Ramos (cell line): ENCODE results near the gene CYP19A1.
"Not testable (repeated sequence)": the region's sequence is repeated elsewhere in the genome, so short reads cannot be mapped to it uniquely, and the experiment has no call there.

ENCODE experiments used
- in situ Hi-C: fragments of 300-500 bp; cut with MboI; formaldehyde crosslinking; loops from one replicate; pipeline ENCODE4 v1.14.3; 2022; ENCODE audit warnings: low sequenced_read_pairs; ENCODE audit not compliant: unreplicated experiment

CYP19A1 gene

DNA sequence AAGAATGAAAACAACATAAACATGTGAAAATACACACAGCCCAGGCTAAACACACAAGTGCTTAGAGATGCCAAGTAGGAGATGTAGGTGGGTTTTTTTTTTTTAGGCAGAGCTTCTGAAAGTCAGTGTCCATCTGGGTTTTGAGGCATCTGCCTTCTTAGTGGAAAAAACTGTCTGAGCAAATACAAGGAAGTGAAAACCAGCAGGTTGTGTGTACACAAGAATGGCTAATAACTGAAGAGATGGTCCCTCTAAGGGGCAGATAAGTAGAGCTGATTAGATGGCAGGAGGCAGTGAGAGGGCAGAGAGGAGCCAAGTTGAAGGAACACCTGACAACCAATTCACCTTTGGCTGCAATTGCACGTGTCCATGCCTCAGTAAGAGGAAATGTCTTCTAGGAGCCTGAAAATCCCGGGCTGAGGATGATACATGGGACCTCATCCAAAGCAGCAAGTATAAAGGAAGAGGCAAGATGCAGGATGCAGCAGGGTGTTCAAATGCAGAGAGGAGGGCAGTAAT lies 34.9 kb downstream of the CYP19A1 start:
- in situ Hi-C loops = no loop called here

DNA sequence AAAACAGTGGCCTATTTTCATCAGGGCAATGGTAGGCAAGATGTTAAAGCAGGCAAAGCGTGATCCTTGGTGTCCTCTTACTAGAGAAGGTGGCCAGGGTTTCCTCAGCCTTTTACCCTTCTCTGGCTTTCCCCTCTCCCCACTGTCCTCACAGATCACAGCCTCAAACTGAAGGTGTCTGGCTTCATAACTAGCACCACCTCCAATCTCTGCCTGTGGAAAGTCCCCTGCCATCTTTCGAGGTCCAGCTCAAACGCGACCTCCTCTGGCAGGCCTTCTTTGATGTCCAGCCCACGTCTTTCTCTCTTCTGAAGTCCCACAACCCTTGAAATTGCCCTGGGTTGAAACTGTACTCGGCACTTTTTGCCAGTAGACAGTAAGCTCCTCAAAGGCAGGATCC lies 35.9 kb downstream of the CYP19A1 start:
- in situ Hi-C loops = no loop called here

DNA sequence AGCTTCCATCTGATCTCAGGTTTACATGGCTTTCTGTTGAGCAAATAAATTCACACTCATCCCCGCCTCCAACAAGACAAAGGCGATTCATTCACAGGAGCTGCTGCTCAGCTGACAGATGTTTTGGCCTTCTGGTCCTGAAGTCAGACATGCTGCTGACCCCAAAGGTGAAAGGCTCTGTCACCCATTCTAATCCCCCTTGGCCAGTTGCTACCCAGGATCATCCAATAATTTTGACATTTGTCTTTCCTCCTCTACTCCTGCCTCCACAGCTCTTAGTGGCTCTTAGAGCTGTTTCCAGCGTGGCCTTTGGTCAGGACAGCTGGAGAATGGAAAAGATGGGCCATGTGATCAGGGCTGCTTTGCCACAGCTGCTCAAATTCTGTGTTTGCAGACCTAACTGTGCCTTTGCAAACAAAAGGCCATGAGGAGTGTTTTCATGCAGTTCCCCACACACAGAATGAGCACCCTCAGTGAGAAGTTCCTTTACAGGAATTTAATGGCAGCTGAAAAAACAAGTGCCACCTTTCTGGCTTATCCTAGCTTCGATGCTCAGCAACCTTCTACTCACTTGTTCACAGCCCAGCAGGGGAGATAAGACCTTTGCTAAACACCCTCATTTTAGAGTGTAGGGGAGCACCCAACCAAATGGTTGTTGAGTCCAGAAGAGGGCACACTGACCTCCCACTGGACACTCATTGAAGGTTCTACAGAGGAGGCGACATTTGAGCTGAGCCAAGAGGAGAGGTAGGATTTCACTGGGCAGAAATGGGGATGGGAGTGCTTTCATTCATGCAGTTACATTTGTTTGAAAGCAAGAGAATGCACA lies 39.0 kb downstream of the CYP19A1 start:
- in situ Hi-C loops = no loop called here

DNA sequence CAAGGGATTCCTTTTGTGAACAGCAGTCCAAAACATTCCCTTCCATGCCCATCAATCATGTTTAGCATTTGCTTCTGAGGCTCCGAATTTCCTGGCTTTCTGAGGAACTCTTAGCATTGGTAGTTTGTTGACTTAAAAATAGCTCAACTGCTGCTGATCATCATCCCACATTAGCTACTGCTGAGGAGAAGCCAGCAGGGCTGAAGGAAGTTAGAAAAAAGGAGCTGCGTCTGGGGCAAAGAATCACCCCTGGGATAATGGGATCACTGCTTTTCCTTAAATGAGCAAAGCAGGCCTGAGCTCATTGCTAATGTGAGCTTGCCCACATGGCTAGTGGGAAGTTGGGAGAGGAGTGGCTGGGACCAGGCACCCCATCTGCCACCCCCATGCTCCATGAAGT lies 39.8 kb downstream of the CYP19A1 start:
- in situ Hi-C loops = no loop called here

DNA sequence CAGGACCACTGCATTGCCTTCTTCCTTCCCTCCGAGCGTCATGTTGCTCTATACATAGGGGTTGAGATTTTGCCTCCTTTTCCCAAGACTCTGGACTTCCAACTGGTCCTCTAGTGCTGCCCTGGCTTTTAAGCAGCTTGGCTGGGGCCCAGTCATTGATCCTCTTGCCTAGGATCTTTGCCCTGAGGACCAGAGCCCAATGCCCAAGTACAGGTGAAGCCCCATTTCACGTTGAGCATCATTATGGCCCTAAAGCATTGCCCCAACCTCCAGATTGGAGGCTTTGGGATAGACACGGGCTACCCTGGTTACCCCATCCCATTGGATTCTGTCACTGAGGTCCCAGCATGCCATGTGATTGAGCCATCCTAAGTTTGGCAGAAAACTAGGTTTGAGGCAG lies 47.7 kb downstream of the CYP19A1 start:
- in situ Hi-C loops = no loop called here

DNA sequence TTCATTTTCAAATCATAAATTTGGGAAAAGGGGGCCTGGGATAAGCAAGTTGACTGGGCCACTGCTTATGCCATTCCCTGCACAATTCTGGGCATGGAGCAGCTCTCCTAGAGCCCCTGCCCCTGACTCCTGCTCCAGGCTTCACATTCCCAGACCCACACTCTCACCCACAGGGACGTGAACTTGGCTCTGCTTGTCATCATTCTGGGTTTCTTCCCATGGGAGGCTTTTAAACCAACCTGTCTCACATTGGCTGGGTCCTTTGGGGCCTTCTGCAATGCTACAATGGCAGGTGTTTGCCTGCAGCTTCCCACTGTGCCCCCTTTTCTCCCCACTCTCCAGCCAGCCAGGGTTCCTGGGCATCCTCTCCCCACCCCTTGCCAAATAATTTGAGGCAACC lies 49.1 kb downstream of the CYP19A1 start:
- in situ Hi-C loops = no loop called here

DNA sequence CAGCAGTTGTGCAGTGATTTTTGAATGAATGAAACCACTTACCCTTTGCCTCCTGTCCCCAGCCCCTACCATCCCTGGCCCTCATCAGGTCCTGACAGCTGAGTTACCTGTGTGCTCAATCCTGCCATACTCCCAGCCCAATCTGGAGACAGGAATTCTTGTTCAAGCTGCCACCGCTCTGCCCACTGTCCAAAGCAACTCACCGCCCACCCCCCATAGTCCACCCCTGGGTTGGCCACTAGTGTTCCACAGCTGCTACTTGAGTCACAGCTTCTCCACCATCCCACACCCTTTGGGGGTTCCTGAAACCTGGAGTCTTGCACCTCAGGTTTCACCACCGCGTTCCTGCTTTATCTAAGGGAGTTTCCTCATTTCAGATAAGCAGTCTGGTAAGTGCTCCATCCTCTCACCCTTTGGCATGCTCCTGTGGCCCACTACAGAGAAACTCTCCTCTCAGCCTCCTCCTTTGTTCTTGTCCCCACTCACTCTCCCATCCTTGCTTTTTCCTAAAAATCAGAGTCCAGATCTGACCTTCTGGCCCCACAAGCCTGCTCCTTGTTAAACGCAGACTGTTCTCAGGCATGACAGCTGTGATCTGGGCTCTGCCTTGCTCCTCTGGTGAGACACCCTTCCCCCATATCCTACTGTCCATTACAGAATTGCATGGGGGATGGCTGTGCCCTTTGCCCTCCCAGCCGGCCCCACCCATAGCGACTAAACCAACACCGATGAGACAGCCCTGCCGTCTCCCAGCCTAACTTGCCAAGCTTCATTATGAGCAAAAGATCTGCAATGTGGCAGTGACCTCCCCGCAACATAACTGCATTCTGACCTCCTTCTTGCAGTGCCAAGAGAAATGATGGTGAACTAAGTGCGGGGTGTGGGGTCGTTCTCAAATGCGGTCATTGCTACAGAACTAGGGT lies 50.0 kb downstream of the CYP19A1 start:
- in situ Hi-C loops = no loop called here

DNA sequence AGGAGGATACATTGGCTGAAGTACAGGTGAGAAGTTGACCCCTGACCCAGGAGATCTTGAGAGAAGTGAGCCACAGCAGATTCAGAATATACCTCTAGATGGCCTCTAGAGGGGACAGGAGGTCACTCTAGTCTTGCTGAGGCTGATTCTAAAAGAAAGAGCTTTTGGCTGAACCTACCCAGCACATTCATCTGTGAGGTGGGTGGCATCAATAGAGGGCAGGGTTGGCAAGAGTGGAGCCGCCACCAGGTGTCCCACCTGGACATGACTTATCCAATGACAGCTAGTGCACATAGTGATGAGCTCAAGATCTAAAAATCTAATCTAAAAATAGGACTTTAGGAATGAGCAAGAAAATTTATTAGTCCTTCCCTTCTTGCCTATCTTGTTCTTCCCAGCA lies 51.6 kb downstream of the CYP19A1 start:
- in situ Hi-C loops = no loop called here

DNA sequence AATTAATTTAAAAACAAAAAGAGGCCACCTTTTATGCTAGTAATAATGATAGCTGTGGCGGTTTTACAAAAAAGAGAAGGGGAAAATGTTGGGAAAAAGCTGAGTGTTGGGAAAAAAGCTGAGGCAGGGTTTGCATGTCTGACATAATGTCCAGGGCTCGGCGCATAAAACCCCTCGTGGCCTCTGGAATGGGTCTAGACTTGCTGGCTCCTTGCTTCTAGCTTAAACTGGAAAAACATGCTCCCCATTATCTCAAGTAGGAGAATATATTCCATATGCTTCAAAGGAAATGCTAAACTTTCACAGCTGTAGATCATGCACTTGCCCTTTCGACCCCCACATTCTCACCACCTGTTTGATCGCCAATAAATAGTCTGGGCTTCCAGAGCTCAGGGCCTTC lies 53.0 kb downstream of the CYP19A1 start:
- in situ Hi-C loops = no loop called here

DNA sequence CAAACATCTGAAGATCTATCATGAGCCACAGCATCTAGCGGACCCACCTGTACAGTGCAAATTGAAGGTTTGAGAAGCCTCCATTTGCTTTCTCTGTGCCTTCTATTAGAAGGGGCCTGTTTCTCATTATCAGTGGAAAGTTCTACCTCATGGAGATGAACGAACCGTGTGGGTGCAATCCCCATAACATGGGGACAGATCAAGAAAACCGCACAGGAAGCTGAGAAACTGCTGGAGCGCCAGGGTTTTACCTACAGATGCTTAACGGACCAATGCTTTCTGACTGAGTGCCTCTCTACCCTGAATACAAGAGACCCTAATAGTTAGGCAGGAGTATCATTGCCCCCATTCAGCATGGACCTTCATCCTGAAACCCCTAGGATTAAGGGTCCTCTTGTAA lies 53.5 kb downstream of the CYP19A1 start:
- in situ Hi-C loops = no loop called here

DNA sequence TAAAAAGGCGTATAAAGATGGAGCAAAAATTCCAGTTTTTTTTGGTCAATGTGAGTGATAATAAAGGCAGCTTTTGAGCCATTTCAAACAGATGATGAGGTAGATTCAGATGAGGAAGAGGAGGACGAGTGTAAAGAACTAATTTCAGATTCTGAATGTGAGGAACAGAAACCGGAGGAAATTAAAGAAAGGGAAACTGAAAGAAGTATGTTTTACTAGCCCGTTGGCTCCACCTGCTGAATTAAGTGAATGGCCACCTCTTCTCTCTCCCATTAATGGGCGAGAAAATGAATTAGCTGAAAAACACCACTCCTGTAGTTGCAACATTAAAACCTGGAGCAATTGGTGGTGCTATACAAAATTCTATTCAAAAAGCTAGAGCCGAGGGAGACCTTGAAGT lies 55.4 kb downstream of the CYP19A1 start:
- in situ Hi-C loops = no loop called here

DNA sequence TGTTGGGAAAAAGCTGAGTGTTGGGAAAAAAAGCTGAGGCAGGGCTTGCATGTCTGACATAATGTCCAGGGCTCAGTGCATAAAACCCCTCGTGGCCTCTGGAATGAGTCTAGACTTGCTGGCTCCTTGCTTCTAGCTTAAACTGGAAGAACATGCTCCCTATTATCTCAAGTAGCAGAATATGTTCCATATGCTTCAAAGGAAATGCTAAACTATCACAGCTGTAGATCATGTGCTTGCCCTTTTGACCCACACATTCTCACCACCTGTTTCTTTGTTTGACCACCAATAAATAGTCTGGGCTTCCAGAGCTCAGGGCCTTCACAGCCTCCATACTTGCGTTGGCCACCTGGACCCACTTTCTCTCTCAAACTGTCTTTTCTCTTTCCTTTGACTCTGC lies 56.2 kb downstream of the CYP19A1 start:
- in situ Hi-C loops = not testable (repeated sequence)

DNA sequence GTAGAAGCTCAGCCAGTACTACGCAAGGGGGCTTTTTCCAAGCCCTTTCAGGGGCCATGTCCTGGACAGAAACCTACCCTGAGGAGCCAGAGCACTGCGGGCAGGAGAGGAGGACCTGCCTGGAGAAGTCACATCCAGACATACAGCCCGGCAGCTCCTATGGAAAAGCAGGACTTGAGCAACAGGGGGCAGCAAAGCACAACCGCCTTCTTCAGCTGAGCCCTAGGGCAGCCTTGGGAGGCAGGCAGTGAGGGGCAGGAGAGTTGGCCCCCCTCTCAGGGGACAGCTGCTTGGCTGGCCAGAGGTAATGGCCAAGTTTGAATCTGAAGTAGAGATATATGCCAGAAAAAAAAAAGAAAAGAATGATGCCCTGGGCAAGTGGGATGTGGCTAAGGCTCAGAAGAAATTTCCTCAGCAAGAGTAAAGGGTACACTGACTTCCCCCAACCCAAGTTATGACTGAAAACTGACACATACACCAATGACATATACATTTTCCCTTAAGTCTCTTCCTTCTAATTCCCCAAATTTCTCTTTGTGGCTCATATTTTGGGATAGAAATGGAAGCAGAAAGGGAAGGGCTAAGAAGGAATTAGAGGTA lies 56.9 kb downstream of the CYP19A1 start:
- in situ Hi-C loops = no loop called here

DNA sequence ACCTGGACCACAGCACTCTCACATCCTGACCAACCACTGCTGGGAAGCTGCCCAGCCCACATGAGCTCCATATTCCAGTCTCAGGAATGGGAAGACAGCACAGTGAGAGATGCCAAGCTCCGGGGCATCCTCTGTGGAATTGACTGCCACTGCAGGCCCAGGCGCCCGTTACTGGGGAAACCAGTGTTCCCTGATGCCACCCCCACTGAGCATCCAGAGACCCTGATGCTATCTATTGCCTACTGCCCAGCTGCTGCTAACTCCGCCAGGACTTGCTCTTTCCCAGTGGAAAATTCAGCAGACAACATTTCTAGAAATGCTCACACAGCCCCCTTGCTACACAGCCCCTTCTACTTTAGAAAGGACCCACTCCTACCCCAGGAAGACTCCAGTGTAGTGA lies 57.6 kb downstream of the CYP19A1 start:
- in situ Hi-C loops = no loop called here

DNA sequence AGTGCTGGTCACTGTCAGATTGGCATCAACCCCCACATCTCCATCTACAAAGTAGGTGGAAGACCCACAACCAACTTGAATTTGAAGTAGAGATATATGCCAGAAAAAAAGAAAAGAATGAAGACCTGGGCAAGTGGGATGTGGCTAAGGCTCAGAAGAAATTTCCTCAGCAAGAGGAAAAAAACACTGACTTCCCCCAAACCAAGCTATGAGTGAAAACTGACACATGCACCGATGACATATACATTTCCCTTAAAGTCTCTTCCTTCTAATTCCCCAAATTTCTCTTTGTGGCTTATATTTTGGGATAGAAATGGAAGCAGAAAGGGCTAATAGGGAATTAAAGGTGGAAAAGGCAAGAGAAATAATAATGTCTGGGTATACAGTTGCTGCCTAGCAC lies 59.0 kb downstream of the CYP19A1 start:
- in situ Hi-C loops = no loop called here

DNA sequence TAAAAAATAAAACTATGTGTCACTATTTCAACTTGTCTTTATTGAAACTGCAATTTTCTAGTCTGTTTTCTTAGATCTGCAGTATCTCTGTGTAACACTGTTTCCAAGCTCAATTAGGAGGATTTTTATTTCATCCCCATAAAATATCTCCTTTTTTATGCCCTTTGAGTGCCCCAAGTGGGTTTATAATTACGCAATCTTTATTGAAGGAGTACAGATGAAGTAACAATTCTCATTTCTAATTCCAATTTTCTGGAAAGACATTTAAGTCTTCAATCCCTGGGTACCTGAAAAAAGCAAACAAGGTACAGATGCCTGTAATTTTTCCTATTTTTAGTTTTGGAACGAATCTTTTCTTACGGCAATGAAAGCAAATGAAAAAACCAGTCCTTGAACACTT lies 61.3 kb downstream of the CYP19A1 start:
- in situ Hi-C loops = no loop called here

DNA sequence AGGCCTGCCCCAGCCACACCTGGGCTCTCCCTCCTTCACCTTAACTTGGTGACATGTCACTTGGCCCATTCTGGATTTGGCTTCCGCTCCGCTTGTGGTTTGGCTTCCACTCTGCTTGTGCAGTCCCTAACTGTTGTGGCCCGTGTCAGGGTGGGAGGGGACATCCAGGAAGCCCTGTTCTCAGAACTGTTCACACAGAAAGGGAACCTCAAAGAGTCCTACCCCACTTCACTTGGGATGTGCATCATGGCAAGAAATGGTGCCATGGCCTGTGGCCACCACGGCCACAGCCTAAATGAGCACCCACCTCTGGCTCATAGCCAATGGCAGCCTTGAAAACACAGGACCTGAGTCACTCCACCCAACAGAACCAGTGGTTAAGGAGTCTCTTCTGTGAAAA lies 63.4 kb downstream of the CYP19A1 start:
- in situ Hi-C loops = no loop called here

DNA sequence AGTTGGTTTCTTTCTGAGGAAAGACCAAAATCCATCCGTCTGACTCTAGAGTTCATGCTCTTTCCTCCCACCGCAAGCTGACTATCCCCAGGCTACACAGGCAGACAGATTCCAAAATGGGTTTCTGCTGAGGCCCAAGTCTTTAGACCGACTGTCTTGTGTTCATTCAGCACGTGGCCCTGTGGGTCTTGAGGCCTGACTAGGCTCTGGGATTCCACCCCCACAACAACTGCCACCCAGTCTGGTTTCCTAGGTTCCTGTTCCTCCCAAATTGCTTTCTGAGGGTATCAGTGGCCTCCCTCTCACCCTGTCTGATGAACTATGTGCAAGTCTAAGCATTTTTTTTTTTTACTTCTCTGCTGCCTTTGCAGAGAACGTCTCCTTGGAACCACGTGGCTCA lies 67.7 kb downstream of the CYP19A1 start:
- in situ Hi-C loops = no loop called here

DNA sequence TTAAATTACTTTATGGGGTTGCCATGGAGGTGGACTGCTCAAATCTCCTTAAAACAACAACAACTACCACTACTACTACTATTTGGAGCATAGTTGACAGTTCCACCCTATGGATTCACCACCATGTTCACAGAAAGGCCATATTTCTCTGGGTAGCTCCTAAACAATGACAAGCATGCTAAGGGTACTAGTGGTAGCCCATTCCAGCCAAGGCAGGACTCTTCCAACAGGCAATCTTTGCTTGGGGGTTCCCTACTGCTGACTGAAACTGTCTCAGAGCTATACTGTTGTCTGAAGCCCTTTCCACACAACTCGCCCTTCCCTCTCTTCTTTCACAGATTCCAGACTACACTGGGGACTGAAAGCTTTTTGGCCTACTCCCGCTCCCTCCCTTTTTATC lies 68.9 kb downstream of the CYP19A1 start:
- in situ Hi-C loops = no loop called here

DNA sequence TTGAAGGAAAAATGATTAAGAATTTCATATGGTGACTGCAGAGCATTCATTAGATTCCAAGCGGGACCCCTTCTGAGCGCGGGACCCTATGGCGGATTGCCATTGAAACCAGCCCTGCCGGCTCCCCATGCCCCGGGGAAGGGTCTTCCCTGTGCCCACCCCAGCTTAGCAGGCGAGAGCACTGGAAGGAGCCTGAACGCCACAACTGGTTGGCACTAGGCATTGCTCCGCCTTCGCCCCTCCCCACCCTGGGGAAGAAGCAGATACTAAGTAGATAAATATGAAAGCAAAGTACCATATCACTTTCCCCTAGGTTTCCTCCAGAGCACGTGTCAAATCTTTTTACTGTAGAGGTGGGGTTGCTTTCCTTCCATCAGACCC lies 70.7 kb downstream of the CYP19A1 start:
- in situ Hi-C loops = no loop called here
